ENCODE data around the gene NEUROD6.

NEUROD6 gene

DNA sequence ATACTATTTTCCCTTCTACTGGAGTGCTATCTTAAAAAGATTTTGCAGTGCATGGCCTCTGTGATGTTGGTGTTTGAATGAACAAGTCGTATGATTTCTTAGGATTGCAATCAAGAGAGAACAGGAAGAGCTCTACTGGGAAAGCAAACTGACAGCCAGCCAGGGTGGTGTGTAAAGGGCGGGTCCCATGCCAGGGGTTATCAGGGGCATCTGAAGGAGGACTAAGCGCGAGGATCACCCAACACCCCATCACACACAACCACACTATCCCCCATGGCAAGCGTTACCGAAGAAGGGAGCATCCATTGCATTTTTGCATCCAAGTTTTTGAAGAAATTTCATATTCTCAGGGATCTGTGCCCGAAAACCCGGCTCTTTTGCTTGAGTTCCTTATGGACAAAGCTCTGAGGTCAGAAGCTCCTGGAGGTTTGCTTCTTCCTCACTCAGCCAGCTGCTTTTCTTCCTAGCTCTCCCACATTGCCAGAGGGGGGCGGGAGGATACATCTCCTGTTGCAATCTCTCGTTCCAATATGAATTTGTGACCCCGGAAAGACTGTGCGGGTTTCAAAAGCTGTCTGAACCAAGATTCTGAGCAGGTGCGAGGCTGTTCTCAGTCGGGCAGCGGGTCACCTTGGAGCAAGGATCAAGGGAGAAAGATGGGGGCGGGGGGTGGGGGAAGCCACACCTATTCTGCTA lies 5.2 kb downstream of the NEUROD6 start:
- Histone ChIP-seq H3K27ac (no peak overlapping the region), H3K79me2 (ENCODE audit: insufficient read depth, low read depth) (no peaks in the 10 kb centered on the region), H3K27me3 (ENCODE audit: insufficient read depth, low read depth) (no peaks in the 10 kb centered on the region), H3K4me2 (no peak overlapping the region), H2AFZ (ENCODE audit: low read depth) (no peak overlapping the region), H3K4me1 (ENCODE audit: low read depth, poor library complexity, severe bottlenecking) (no peaks in the 10 kb centered on the region), H3K4me3 (IDR thresholded peaks at IDR 0.05; ENCODE audit: insufficient read depth, low read depth, low read length) (no peak overlapping the region), H4K20me1 (ENCODE audit: insufficient read depth) (no peaks in the 10 kb centered on the region), H3K36me3 (ENCODE audit: insufficient read depth) (no peaks in the 10 kb centered on the region), H3K9ac (no peak overlapping the region)
- no peak for TF ChIP-seq CTCF (conservative IDR thresholded peaks at IDR 0.05; ENCODE audit: low read depth, low read length)

GRCh38 chr7:31333291-31333690 lies 7.2 kb downstream of the NEUROD6 start:
- Histone ChIP-seq H3K79me2 (ENCODE audit: insufficient read depth, low read depth) (no peaks in the 10 kb centered on the region), H3K4me1 (ENCODE audit: low read depth, poor library complexity, severe bottlenecking) (no peaks in the 10 kb centered on the region), H3K4me3 (IDR thresholded peaks at IDR 0.05; ENCODE audit: insufficient read depth, low read depth, low read length) (no peak overlapping the region), H3K9ac (no peak overlapping the region), H4K20me1 (ENCODE audit: insufficient read depth) (no peaks in the 10 kb centered on the region), H3K4me2 (no peak overlapping the region), H3K27me3 (ENCODE audit: insufficient read depth, low read depth) (no peaks in the 10 kb centered on the region), H2AFZ (ENCODE audit: low read depth) (no peak overlapping the region), H3K27ac (no peak overlapping the region), H3K36me3 (ENCODE audit: insufficient read depth) (no peaks in the 10 kb centered on the region)
- no peak for TF ChIP-seq CTCF (conservative IDR thresholded peaks at IDR 0.05; ENCODE audit: low read depth, low read length)

DNA sequence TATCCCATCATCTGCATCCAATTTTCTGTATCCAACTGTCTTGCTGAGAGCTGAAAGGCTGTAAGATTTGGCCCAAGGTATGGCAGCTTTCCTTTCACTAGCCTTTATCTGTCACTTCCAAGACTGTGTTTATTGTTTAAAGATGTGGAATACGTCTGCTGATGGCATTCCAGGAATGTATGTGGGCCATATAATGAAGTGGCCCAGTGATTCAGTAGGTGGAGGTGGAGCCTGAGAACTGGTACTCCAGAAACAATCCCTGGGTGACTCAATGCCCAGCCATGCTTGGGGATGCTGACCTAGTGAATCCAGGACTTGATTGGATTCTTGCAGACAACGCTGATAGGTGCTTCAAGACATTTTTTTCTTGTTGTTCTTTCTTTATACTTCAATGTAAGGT lies 13.5 kb downstream of the NEUROD6 start:
- no peaks in the 10 kb centered on the region for H3K27me3 ChIP-seq (ENCODE audit: insufficient read depth, low read depth)
- no peak for TF ChIP-seq CTCF (conservative IDR thresholded peaks at IDR 0.05; ENCODE audit: low read depth, low read length)
- H3K27ac ChIP-seq, result no peak overlapping the region
- H3K36me3 ChIP-seq (ENCODE audit: insufficient read depth), result no peaks in the 10 kb centered on the region
- no peaks in the 10 kb centered on the region for H3K79me2 ChIP-seq (ENCODE audit: insufficient read depth, low read depth)
- H3K9ac ChIP-seq, result no peak overlapping the region
- H2AFZ ChIP-seq (ENCODE audit: low read depth), result no peak overlapping the region
- H3K4me1 ChIP-seq (ENCODE audit: low read depth, poor library complexity, severe bottlenecking), result no peaks in the 10 kb centered on the region
- no peaks in the 10 kb centered on the region for H4K20me1 ChIP-seq (ENCODE audit: insufficient read depth)
- no peak overlapping the region for H3K4me2 ChIP-seq
- H3K4me3 ChIP-seq (IDR thresholded peaks at IDR 0.05; ENCODE audit: insufficient read depth, low read depth, low read length), result no peak overlapping the region

GRCh38 chr7:31326416-31326815 lies 14.1 kb downstream of the NEUROD6 start:
- Histone ChIP-seq H3K4me2 (no peak overlapping the region), H3K9ac (no peak overlapping the region), H3K4me1 (ENCODE audit: low read depth, poor library complexity, severe bottlenecking) (no peaks in the 10 kb centered on the region), H3K36me3 (ENCODE audit: insufficient read depth) (no peaks in the 10 kb centered on the region), H3K4me3 (IDR thresholded peaks at IDR 0.05; ENCODE audit: insufficient read depth, low read depth, low read length) (no peak overlapping the region), H2AFZ (ENCODE audit: low read depth) (no peak overlapping the region), H4K20me1 (ENCODE audit: insufficient read depth) (no peaks in the 10 kb centered on the region), H3K27ac (no peak overlapping the region), H3K27me3 (ENCODE audit: insufficient read depth, low read depth) (no peaks in the 10 kb centered on the region), H3K79me2 (ENCODE audit: insufficient read depth, low read depth) (no peaks in the 10 kb centered on the region)
- TF ChIP-seq CTCF (conservative IDR thresholded peaks at IDR 0.05; ENCODE audit: low read depth, low read length), result no peak
